Activated CD8-positive, alpha-beta memory T cell treated with anti-CD3 and anti-CD28 coated beads, Interleukin-2, amount 50 U/mL, for 24 hours (primary cell): ENCODE measurements around the gene BTN1A1.
"Not testable (repeated sequence)": the region's sequence is repeated elsewhere in the genome, so short reads cannot be mapped to it uniquely, and the experiment has no call there.

Source experiments
- DNase-seq: peaks from one replicate; pipeline ENCODE4 v3.0.0-alpha.2; 2020; ENCODE audit errors: extremely low read depth

BTN1A1 gene

DNA sequence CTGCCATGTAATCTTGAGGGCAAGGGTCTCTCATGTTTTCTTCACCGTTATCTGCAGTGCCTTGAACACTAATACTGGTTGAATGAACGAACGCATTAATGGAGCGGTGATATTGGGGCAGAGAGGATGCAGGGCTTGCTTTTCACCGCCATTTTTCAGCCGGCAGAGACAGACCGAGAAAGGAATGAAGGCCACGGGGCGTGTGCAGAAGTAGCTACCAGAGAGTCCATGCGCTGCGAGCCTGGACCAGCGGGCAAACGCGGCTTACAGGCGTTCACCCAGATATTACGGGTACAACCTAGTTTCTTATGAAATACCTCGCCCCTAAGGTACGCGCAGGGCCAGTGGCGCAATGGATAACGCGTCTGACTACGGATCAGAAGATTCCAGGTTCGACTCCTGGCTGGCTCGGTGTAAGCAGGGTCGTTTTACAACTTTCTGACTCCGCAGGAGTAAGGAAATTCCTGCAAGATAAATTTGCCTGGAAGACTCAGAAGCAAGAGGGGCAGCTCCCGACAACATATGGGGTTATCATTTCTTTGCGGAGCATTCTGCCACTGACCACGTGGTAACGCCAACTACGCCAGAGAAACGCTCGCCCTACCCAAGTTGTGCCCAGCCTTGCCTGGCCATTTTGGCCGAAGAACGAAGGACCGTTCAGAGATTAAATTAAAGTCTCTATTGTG lies 37.2 kb downstream of the BTN1A1 start:
- peak; percentile 82 for DNase-seq

GRCh38 chr6:26537846-26538571 lies 37.9 kb downstream of the BTN1A1 start, which contains the start of gene HMGN4:
Gene HMGN4, plus strand, starts transcription at chr6:26538366. Its CDS starts 6,841 bp downstream, at chr6:26545207.
- peak; percentile 56 for DNase-seq

DNA sequence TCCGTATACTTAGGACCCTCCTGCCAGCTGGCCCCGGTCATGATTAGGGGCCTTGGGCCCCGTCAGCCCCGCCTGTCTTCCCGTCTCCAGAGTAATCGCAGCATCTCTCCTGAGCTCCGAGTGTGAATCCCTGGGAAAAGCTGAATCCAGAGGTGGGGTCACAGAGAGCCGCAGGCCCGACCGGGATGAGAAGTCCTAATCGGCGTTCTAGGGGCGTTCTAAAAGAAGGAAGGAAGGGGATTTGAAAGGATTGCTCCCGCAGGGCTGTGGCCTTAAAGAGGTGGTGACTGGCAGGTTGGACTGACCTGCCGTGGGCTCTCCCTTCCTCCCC lies 38.4 kb downstream of the BTN1A1 start:
- DNase-seq, result no peak

DNA sequence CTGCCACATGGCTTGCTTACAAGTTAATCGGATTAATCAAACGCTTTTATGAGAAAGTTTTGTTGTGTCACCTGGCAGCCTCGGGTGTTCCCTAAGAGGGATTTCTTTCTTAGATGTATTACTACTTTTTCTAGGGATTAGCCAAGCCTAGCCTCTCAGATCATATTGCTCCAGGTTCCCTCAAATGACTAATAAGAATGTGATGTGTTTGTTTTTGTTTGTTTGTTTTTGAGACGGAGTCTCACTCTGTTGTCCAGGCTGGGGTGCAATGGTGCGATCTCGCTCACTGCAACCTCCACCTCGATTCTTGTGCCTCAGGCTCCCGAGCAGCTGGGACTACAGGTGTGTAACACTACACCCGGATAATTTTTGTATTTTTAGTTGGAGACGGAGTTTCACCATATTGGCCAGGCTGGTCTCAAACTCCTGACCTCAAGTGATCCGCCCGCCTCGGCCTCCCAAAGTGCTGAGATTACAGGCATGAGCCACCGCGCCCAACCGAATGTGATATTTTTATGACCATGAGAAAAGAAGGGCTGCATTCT lies 39.0 kb downstream of the BTN1A1 start:
- no peak for DNase-seq

DNA sequence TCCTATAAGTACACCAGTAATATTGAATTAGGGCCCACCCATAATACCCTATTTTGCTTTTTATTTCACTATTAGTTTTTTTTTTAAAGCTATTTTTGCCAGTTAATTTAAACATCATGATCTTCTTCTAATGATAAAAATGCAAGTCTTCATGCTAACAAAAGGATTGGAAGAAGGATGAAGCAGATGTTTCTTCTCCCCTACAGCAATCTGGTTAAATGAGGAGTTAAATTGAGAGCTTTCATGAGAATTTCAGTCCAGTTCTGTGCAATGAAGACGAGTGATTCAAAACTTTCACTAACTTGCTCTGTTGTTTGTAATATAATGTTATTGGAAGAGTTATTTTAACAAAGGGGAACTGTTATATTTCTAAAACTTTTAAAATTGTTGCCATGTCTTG lies 41.5 kb downstream of the BTN1A1 start:
- no peak for DNase-seq

GRCh38 chr6:26543953-26544352 lies 43.9 kb downstream of the BTN1A1 start:
- DNase-seq, result no peak

DNA sequence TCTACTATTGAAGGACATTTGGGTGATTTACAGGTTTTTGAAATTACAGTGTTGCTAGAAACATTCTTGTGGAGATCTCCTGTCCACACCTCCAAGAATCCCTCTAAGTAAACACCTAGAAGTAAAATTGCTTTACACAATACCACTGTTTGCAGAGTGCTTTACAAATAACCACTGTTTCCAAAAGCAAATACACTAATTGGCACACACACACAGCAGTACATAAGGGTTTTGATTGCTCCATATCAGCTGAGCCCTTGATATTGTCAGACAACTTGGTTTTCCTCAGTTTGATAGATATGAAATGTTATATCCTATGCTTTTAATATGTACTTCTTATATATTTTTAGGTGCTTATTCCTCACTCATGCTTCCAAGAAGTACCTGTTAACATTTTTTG lies 44.4 kb downstream of the BTN1A1 start:
- no peak for DNase-seq

DNA sequence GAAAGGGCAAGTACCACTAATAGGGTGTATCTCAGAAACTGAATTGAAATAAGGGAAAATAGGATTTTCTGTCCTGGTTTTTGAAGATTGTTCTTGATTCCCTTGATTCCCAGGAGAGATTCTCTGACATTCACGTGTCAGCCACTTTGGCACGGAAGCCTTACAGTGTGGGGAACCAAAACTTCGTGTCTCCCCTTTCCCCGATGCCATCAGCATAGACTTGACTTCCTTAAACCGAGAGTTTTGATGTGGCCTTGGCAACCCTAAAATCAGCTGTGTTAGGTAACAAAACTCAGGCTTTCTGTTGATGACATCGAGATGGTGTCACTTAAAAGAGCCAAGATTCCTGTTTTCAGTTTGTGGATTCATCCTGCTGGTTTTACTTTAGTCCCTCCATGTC lies 45.5 kb downstream of the BTN1A1 start:
- no peak for DNase-seq

GRCh38 chr6:26547363-26547762 lies 47.3 kb downstream of the BTN1A1 start:
- DNase-seq, result not testable (repeated sequence)

DNA sequence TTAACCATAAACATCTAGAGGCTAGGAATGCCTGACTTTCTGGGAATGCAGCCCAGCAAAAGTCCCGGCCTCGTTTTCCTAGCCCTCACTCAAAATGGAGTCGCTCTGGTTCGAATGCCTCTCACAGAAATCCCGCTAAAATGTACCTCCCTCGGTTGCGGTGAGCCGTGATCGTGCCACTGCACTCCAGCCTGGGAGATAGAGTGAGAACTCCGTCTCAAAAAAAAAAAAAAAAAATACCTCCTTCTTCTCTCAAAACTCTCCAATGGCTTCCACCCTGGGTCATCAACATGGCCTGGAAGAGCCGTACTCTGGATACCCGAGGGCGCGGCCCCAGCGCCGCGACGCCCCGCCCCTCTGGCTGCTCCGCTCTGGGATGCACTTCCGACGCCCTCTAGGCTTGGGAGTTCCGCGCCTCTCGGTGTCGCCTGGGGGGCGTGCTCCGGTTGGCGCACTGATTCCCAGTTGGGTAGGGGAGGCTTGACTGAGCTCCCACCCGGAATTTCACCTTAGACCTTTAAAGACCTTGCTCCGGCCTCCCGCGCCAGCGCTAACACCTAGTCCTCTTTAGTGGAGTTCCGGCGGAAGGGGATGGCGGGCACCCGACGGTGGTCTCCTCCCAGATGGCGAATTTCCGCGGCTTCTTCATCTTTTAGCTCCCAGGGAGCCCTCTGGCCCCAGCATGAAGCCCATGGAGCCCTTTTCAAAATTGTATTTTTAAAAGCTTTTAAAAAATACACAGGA lies 50.3 kb downstream of the BTN1A1 start:
- no peak for DNase-seq

GRCh38 chr6:26552205-26552604 lies 52.1 kb downstream of the BTN1A1 start:
- no peak for DNase-seq

DNA sequence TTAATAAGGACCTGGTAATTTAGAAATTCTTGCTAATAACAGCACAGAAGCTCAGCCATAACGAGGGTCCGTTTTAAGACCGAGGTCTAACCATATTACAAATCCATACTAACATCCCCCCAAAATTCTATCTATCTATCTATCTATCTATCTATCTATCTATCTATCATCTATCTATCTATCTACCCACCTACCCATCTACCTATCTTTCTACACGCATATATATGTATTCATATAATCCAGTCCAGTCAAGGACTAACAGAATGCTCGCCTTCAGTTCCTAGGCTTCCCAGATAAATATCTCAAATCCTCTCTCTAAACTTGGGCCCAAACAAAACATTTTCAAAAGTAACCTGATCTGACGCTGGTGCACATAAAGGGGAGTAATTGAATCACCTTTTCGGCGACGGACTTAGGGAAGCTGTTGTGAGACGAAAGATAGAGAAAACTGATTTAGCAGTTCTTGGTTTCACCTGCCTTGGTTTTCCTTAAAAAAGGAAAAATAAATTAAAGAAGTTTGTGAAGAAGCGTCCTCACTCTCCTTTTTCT lies 52.6 kb downstream of the BTN1A1 start:
- DNase-seq, result no peak

DNA sequence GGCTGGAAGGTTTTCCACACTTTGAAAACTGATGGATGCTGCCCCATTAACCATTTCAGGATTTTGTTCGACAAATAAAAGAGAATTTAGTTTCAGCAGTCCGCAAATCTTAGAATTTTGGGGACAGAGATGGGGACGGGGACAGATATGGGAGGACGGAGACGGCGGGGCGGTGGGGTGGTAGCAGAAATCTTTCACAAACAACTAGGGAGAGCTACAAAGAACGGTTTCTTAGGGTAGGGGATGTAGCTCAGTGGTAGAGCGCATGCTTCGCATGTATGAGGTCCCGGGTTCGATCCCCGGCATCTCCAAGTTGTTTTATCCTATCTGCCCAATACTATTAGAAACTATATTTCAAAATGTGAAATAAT lies 53.1 kb downstream of the BTN1A1 start:
- DNase-seq, result peak; percentile 54

DNA sequence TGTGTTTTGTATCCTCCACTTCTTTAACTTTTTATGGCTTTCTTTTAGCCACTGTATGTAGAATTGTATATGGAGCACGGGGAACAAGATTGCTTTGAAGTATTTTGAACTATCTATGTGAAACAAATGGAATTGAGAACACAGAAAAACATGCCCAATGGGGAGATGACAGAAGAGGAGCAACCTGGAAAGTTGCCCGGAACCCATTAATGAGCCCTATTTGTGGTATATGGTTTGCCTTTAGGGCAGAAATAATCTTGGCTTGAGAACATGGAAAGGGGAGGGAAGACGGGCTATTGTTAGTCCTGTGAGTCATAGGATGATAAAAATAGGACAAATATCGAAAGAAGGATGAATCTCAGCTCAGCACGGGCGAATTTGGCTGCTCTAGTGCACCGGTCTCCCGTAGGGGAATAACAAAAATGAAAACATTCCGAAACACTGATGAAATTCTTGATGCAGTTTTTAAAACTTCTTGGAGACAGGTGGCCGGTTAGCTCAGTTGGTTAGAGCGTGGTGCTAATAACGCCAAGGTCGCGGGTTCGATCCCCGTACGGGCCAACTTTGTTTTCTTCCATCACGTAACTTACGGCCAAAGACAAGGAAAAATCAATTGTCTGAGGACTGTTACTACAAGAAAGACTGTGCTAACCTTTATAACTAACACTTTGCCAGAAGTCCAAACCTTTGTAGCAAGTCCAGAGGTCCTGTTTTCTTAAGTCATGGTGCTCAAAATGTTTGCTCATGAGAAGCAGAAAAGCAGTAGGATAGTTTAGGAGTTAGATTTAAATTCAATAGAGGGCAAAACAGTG lies 53.7 kb downstream of the BTN1A1 start:
- peak; percentile 64 for DNase-seq

- no peak for DNase-seq
These were observed 54.3 kb downstream of the BTN1A1 start for GRCh38 chr6:26554447-26554696.

- DNase-seq, result peak; percentile 40
These were observed 54.8 kb downstream of the BTN1A1 start for GRCh38 chr6:26554697-26555504.

GRCh38 chr6:26555505-26556262 lies 55.6 kb downstream of the BTN1A1 start:
- DNase-seq, result no peak

GRCh38 chr6:26556263-26557070 lies 56.4 kb downstream of the BTN1A1 start:
- no peak for DNase-seq
